Pancreas (tissue), 10 donors: ENCODE results near the gene ARMC7. TPM values are rescaled to one million over a fixed set of nuclear protein-coding genes. Genes with fewer than 3 reads are reported as not detected.
"Not testable (repeated sequence)": the region's sequence is repeated elsewhere in the genome, so short reads cannot be mapped to it uniquely, and the experiment has no call there.

Experiments
- ATAC-seq, 4 donors: fragments of 200-7000 bp; cut with Tn5 transposase; one replicate each; pipeline versions ENCODE4 v1.8.0 to v1.9.1; 2020; ENCODE audit warnings: mild to moderate bottlenecking in 4 of 4, moderate library complexity in 4 of 4
- DNase-seq, 6 donors: peaks; one replicate each; pipeline ENCODE4 v3.0.0-alpha.2; 2020
- FAIRE-seq: peaks from 2 replicates; lab custom pipeline; 2012; peaks lifted over from hg19 to GRCh38; lab: Jason Lieb, UNC
- H3K27ac ChIP-seq, 4 donors: fragments of 200-600 bp; sonication (generic); 1 replicate in 3 of 4; 2 replicates in 1 of 4; pipeline versions ENCODE4 v1.5.0 to v1.8.0; 2020
- H3K27me3 ChIP-seq, 4 donors: fragments of 200-600 bp; one replicate each; pipeline ENCODE4 v1.8.0; 2021
- H3K36me3 ChIP-seq, 3 donors: fragments of 200-600 bp; sonication (generic) in 1 of 3; one replicate each; pipeline versions ENCODE4 v1.5.0 to v1.8.0; 2020 to 2021
- H3K4me1 ChIP-seq, 3 donors: fragments of 200-600 bp; one replicate each; pipeline ENCODE4 v1.8.0; 2021
- H3K4me3 ChIP-seq, 4 donors: fragments of 200-600 bp; sonication (generic) in 2 of 4; one replicate each; pipeline versions ENCODE4 v1.5.0 to v1.8.0; 2020 to 2021
- H3K9me3 ChIP-seq, 4 donors: fragments of 200-600 bp; one replicate each; pipeline ENCODE4 v1.8.0; 2021
- WGBS, 2 donors: extraction: QIAGEN DNeasy Blood & Tissue Kit; methylation state at CpG; one replicate each; pipeline ENCODE4 v1.1.7; 2013; 5-methylcytosine and 5-hydroxymethylcytosine counted together
- intact Hi-C, 3 donors: fragments of 100-400 bp; cut with DNase I; formaldehyde crosslinking; loops; one replicate each; pipeline versions ENCODE4 v1.11.1 to v1.14.2; 2022
- polyA plus RNA-seq, 2 donors: library from polyadenylated mRNA; stranded (reverse); fragments of 200-250 nt; gene quantifications; one replicate each; pipeline ENCODE4 v1.2.3, GENCODE V29; 2013
- total RNA-seq, 6 donors: library from RNA; stranded (reverse); fragmentation: NEBNext Ultra II Directional in 4 of 6; extraction: Animal tissue kit (Norgen Biotek cat#: 25700) in 4 of 6; gene quantifications; one replicate each; pipeline versions ENCODE4 v1.2.1 to v1.2.4, GENCODE V29; 2021 to 2023
- TF ChIP-seq, protein P1 (sequence below), 4 donors: fragments of 200-600 bp; sonication (generic) in 3 of 4; IDR thresholded peaks; one replicate each; pipeline versions ENCODE4 v1.5.0 to v1.8.0; 2021; ENCODE audit warnings: antibody characterized with exemption in 4 of 4
- donor health status: healthy with polysubstance abuse.
- donor health status: DM: no; HTN: no; CAD: no; lungs with moderate emphysema.
- donor health status: DM: no; HTN: no; CAD: no.
- donor health status: control.
- donor health status: control.
- donor health status: Bipolar disorder and iron deficiency.
- donor health status: DM: yes; HTN: yes; CAD: no.
- donor health status: DM: no; HTN: no; CAD: no.
- donor health status: DM: no; HTN: no; CAD: no.
- donor health status: DM: yes; HTN: yes; CAD: no.

Gene ARMC7
- total and polyA plus RNA-seq, 8 donors, result 2.3 to 7.4 (median 4.9) TPM

DNA sequence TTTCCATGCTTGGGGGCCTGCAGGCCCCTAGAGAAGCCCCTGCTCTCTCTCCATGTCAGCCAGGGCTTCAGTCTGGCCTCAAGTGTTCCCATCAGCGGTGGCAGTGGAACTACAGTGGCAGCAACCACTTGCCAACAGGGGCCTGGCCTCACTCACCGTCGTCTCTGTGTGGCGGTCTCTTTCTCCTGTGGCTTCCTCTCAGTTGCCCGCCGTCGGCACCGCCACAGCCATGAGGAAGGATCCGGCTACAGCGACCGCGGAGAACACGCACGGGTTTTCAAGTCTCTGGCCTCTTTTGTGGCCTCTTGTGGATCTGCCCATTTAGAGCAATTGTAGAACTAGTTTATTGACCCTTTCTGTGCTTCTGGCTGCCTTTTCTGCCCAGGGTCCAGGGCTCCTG, 8.5 kb downstream of the ARMC7 start:
- Histone ChIP-seq H3K36me3 (no peaks in the 10 kb centered on the region), H3K9me3 (no peaks in the 10 kb centered on the region), H3K4me3 (no peak overlapping the region), H3K27me3 (no peaks in the 10 kb centered on the region), H3K4me1 (no peaks in the 10 kb centered on the region), H3K27ac (no peak overlapping the region)
- intact Hi-C loops, result loop anchor here in 1 of 3 donors (10.0 kb wide), 1 partner anchor 66 kb away; the partner anchor contains the start of gene SUMO2
- DNase-seq (no peak), FAIRE-seq (no peak), ATAC-seq (no peak)
- TF ChIP-seq, protein P1, sequence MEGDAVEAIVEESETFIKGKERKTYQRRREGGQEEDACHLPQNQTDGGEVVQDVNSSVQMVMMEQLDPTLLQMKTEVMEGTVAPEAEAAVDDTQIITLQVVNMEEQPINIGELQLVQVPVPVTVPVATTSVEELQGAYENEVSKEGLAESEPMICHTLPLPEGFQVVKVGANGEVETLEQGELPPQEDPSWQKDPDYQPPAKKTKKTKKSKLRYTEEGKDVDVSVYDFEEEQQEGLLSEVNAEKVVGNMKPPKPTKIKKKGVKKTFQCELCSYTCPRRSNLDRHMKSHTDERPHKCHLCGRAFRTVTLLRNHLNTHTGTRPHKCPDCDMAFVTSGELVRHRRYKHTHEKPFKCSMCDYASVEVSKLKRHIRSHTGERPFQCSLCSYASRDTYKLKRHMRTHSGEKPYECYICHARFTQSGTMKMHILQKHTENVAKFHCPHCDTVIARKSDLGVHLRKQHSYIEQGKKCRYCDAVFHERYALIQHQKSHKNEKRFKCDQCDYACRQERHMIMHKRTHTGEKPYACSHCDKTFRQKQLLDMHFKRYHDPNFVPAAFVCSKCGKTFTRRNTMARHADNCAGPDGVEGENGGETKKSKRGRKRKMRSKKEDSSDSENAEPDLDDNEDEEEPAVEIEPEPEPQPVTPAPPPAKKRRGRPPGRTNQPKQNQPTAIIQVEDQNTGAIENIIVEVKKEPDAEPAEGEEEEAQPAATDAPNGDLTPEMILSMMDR (IDR thresholded peaks at IDR 0.05), result no peak
- WGBS, 2 donors, result 91 to 93% methylated on average over 14 of the region's 14 CpGs

DNA sequence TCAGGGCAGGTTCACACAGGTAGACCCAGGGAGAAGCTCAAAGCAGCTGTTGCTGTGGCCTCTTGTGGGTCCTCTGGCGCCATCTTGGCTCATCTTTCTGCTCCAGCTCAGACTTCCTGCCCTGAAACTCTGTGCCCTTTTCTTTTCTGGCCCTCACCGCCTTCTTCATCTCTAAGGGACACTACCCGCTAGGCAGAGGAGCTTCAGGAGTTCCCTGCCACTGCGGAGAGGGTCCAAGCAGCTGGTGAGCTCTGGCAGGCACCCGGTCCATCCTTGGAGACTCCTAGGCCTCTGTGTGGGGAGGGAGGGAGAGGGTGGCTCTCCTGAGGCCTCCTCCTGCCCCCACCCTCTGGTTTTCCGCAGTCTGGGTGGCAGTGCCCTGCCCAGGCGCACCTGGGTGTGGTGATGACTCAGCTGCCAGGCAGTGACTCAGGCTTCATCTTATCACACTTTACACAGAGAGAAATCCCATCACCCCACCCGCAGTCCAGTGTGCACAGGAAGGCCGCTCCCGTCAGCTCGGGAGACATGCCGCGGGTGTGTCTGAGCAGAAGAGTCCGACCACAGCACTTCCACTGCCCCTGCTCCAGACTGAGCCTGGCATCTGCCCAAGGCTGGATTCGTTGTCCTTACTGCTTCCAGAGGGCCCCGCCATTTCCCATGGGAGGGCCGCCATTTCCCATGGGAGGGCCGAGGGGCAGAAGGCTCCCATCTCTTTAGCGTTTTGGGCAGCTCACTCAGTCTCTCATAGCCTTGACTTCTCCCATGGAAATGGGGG, 14.5 kb downstream of the ARMC7 start:
- Histone ChIP-seq H3K4me3 (no peak overlapping the region), H3K36me3 (no peaks in the 10 kb centered on the region), H3K4me1 (peaks cover 0 to 8% (median 0%) of the 10 kb centered on the region in 3 donors), H3K27ac (peak overlapping the region in 1 of 4 donors; percentile 27), H3K27me3 (no peaks in the 10 kb centered on the region), H3K9me3 (no peaks in the 10 kb centered on the region)
- intact Hi-C loops, result loop anchor here in 1 of 3 donors (10.0 kb wide), 1 partner anchor 51 kb away; no protein-coding TSS in a partner anchor
- WGBS, 2 donors, result 81 to 82% methylated on average over 19 of the region's 19 CpGs
- ATAC-seq, result peak; percentile 59 to 90 (median 84)
- peak in 4 of 6 donors; percentile 19 to 58 (median 56) for DNase-seq
- TF ChIP-seq, protein P1 (IDR thresholded peaks at IDR 0.05), result no peak
- no peak for FAIRE-seq

DNA sequence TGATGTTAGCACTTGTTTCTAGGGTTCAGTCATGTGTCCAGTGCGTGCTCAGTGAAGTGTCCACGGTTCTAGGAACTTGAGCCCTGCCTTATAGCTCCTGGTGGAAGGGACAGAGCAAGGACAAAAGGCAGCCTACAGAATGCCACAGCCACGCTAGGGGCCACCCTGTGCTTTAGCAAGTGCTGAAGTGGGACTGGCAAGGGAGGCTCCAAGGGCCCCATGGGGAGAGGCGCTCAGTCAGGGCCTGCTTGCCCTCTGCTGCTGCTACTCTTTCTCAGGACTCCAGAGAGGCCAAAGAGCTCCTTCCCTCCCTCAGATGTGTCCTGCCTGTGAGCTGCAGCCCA, 15.0 kb downstream of the ARMC7 start:
- H3K4me1 ChIP-seq, result peaks cover 0 to 8% (median 0%) of the 10 kb centered on the region in 3 donors
- 93% methylated on average over 4 of the region's 4 CpGs for WGBS, 2 donors
- H3K27me3 ChIP-seq, result no peaks in the 10 kb centered on the region
- H3K36me3 ChIP-seq, result no peaks in the 10 kb centered on the region
- no peaks in the 10 kb centered on the region for H3K9me3 ChIP-seq
- intact Hi-C loops, result loop anchor here in 1 of 3 donors (10.0 kb wide), 1 partner anchor 50 kb away; no protein-coding TSS in a partner anchor
- no peak overlapping the region for H3K4me3 ChIP-seq
- ATAC-seq (no peak), FAIRE-seq (no peak), DNase-seq (no peak)
- TF ChIP-seq, protein P1 (IDR thresholded peaks at IDR 0.05), result no peak
- no peak overlapping the region for H3K27ac ChIP-seq

DNA sequence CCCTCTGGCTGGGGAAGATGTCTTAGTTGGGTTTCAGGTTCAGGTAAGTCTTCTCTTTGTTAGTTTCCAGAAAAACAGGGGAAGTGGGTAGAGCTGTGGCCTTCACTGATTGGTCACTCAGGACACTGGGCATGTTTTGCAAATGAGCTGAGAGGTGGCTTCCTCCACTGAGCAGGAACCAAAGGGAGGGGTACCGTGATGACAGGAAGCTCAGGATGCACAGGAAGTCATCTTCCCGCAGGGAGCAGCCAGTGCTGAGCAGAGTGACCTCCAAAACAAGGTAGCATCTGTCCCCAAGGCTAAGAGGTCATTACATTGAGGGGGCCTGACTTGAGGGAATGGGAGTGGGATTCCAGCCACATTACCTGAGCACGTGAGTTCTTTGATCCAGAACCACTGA, 16.2 kb downstream of the ARMC7 start:
- FAIRE-seq, result no peak
- peaks cover 0 to 12% (median 0%) of the 10 kb centered on the region in 3 donors for H3K4me1 ChIP-seq
- intact Hi-C loops, result loop anchor here in 1 of 3 donors (10.0 kb wide), 1 partner anchor 49 kb away; no protein-coding TSS in a partner anchor
- TF ChIP-seq, protein P1 (IDR thresholded peaks at IDR 0.05), result no peak
- no peak for ATAC-seq
- 63% methylated on average over 3 of the region's 3 CpGs for WGBS, 2 donors
- DNase-seq, result no peak
- H3K9me3 ChIP-seq, result no peaks in the 10 kb centered on the region
- H3K4me3 ChIP-seq, result no peak overlapping the region
- H3K27ac ChIP-seq, result no peak overlapping the region
- H3K27me3 ChIP-seq, result no peaks in the 10 kb centered on the region
- H3K36me3 ChIP-seq, result no peaks in the 10 kb centered on the region

DNA sequence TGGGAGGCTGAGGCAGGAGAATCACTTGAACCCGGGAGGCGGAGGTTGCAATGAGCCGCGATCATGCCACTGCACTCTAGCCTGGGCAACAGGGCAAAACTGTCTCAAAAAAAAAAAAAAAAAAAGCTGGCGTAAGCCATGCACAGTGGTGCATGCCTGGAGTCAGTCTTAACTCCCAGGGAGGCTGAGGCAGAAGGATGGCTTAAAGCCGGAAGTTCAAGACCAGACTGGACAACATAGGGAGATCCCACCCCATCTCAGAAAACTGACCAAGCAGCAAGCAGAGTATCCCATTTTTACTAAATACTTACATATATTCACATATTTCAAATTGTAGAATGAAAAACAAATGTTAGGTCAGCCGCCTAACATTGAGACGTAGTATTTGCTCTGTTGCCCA, 17.2 kb downstream of the ARMC7 start:
- peaks cover 0 to 12% (median 0%) of the 10 kb centered on the region in 3 donors for H3K4me1 ChIP-seq
- no peak for DNase-seq
- TF ChIP-seq, protein P1 (IDR thresholded peaks at IDR 0.05), result no peak
- no peaks in the 10 kb centered on the region for H3K9me3 ChIP-seq
- no peak overlapping the region for H3K4me3 ChIP-seq
- H3K27me3 ChIP-seq, result no peaks in the 10 kb centered on the region
- ATAC-seq, result no peak
- no peak for FAIRE-seq
- WGBS, 2 donors, result 92 to 95% methylated on average over 8 of the region's 8 CpGs
- no peaks in the 10 kb centered on the region for H3K36me3 ChIP-seq
- H3K27ac ChIP-seq, result no peak overlapping the region
- intact Hi-C loops, result loop anchor here in 1 of 3 donors (10.0 kb wide), 1 partner anchor 48 kb away; no protein-coding TSS in a partner anchor

DNA sequence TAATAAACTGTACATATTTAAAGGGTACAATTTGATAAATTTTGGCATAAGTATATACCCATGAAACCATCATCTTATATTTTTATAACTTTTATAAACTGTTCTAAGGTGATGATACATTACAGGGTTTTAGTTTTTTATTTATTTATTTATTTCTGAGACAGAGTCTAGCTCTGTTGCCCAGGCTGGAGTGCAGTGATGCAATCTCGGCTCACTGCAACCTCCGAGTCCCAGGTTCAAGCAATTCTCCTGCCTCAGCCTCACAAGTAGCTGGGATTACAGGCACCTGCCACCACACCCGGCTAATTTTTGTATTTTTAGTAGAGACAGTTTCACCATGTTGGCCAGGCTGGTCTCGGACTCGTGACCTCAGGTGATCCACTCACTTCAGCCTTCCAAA, 18.2 kb downstream of the ARMC7 start:
- 90% methylated on average over 5 of the region's 5 CpGs for WGBS, 2 donors
- not testable (repeated sequence) for ATAC-seq, H3K4me3 ChIP-seq, H3K27me3 ChIP-seq, H3K27ac ChIP-seq, DNase-seq, H3K9me3 ChIP-seq, FAIRE-seq, H3K36me3 ChIP-seq
- intact Hi-C loops, result loop anchor here in 1 of 3 donors (10.0 kb wide), 1 partner anchor 47 kb away; no protein-coding TSS in a partner anchor
- H3K4me1 ChIP-seq, result peaks cover 0 to 14% (median 0%) of the 10 kb centered on the region in 3 donors
